K562 (cell line): ENCODE measurements around the gene GDAP2.

Source experiments
- BHLHE40 ChIP-seq: IDR thresholded peaks from 2 replicates; pipeline ENCODE4 v1.6.1; 2011; ENCODE audit warnings: low read length, improper control_type of control experiment
- MAFK ChIP-seq: IDR thresholded peaks from 2 replicates; pipeline ENCODE4 v1.6.1; 2011; ENCODE audit warnings: low read length, improper control_type of control experiment
- SIN3A ChIP-seq, 2 experiments: fragments of 150-350 bp in 1 of 2; IDR thresholded peaks; 2 replicates each; pipeline ENCODE4 v1.6.1; 2011 to 2016; ENCODE audit warnings: borderline replicate concordance in 2 of 2, low read depth in 2 of 2, low read length in 2 of 2, mild to moderate bottlenecking in 2 of 2, moderate library complexity in 2 of 2; ENCODE audit not compliant: control insufficient read depth in 1 of 2
- SMAD3 ChIP-seq: fragments of 450-650 bp; formaldehyde crosslinking; conservative IDR thresholded peaks from 2 replicates; pipeline ENCODE4 v1.4.0; 2020; ENCODE audit warnings: mild to moderate bottlenecking
- ZBTB7A ChIP-seq: IDR thresholded peaks from 2 replicates; pipeline ENCODE4 v1.6.1; 2011; ENCODE audit warnings: low read depth, mild to moderate bottlenecking, low read length, moderate library complexity, borderline replicate concordance; ENCODE audit not compliant: control insufficient read depth

GRCh38 chr1:117828201-117828600, 101.2 kb downstream of the GDAP2 start:
- no peak for TF ChIP-seq ZBTB7A
- TF ChIP-seq MAFK: no peak
- no peak for TF ChIP-seq SIN3A (IDR thresholded peaks at IDR 0.05; ENCODE audit: borderline replicate concordance in 2 of 2, control insufficient read depth in 1 of 2, low read depth in 2 of 2, low read length in 2 of 2)
- TF ChIP-seq BHLHE40: no peak
- TF ChIP-seq SMAD3 (CRISPR knock-in tag): no peak
